ENCODE results near the gene IL21R. TPM values are rescaled to one million over a fixed set of nuclear protein-coding genes. Genes with fewer than 3 reads are reported as not detected.

Gene IL21R
- total and polyA plus RNA-seq, 2 donors (not counting 1 experiment from before 2014, with no cell fraction given): 28.5 to 32.1 TPM

DNA sequence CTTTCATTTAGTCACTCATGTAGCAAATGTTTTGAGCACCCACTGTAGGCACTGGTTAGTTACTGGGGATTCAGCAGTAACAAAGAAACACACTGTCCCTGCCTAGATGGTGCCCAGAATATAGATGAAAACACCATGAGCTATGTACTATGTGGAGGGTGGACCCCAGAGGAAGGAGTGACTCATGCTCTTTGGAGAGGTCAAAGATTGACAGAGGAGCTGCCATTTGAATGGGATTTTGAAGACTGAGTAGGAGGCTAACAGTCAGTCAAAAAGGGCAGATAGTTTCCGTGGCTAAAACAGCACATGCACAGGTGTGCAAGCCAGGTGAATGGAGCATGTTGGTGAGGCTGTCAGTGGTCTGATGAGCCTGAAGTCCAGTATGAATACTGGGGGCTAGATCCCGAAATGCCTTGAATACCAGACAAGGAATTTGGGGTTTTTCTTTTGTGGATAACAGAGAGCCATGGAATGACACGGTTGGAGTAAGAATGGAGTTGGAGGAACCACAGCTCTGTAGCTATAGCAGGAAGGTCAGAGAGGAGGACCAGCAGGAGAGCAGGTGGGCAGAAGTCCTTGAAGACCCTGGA lies 6.1 kb downstream of the IL21R start:
- Histone ChIP-seq H3K79me2 (ENCODE audit: control insufficient read depth, insufficient read depth, low read length) (peaks cover 98% of the 10 kb centered on the region), H3K4me2 (replicated peaks; ENCODE audit: low read depth, low read length, poor library complexity, severe bottlenecking) (peak overlapping the region; percentile 20), H3K4me3 (ENCODE audit: control extremely low read depth in 1 of 5, extremely low read depth in 1 of 5, insufficient read depth in 1 of 5, low read depth in 2 of 5, low read length in 4 of 5) (no peak overlapping the region), H3K27ac (ENCODE audit: low read length in 2 of 2) (peak overlapping the region; percentile 46 to 64), H3K4me1 (ENCODE audit: control insufficient read depth in 2 of 2, insufficient read depth in 2 of 2, low read length in 2 of 2) (peaks cover 63 to 72% of the 10 kb centered on the region in 2 donors), H3K9ac (ENCODE audit: low read length) (peak overlapping the region; percentile 21), H3K9me3 (ENCODE audit: control extremely low read depth in 1 of 3, control insufficient read depth in 2 of 3, insufficient read depth in 1 of 3, low read length in 2 of 3) (peaks cover 3 to 5% (median 4%) of the 10 kb centered on the region in 3 donors), H4K20me1 (ENCODE audit: control insufficient read depth, insufficient read depth, low read length, poor library complexity, severe bottlenecking) (peaks cover 43% of the 10 kb centered on the region), H2AFZ (ENCODE audit: insufficient read depth, low read depth, low read length, poor library complexity, severe bottlenecking) (no peak overlapping the region), H3K36me3 (replicated peaks in 1 of 2; ENCODE audit: control extremely low read depth in 1 of 2, control insufficient read depth in 1 of 2, extremely low read depth in 1 of 2, insufficient read depth in 2 of 2, low read length in 1 of 2) (peaks cover 3 to 21% of the 10 kb centered on the region in 2 experiments), H3K27me3 (replicated peaks in 1 of 4; ENCODE audit: control extremely low read depth in 1 of 4, control insufficient read depth in 3 of 4, insufficient read depth in 4 of 4, low read length in 3 of 4) (no peaks in the 10 kb centered on the region)
- ATAC-seq (ENCODE audit: low read depth) (peak; percentile 36), DNase-seq (peak; percentile 38)
- Mint-ChIP-seq H3K4me3 (peak overlapping the region; percentile 73), H3K4me1 (peaks cover 80% of the 10 kb centered on the region), H3K27ac (peak overlapping the region; percentile 86), H3K9me3 (ENCODE audit: insufficient read depth) (no peaks in the 10 kb centered on the region), H3K27me3 (no peaks in the 10 kb centered on the region)
- no peak for TF ChIP-seq CTCF (IDR thresholded peaks at IDR 0.05)
- intact Hi-C loops (cut with micrococcal nuclease): loop anchor here (10.0 kb wide), 1 partner anchor 93 kb away; the partner anchor contains the start of gene IL4R
- 45% methylated on average over 3 of the region's 3 CpGs for WGBS (ENCODE audit: insufficient coverage)
- ChIA-PET POLR2A (interaction anchor here (0.6 to 1.1 kb wide), 6 partner anchors 9 to 42 kb away, joined by 3 to 7 read pairs (median 3); no protein-coding TSS in a partner anchor), CTCF (interaction anchor here (0.5 to 2.1 kb wide), 10 partner anchors 13 to 173 kb away, joined by 3 to 9 read pairs (median 4); no protein-coding TSS in a partner anchor)

DNA sequence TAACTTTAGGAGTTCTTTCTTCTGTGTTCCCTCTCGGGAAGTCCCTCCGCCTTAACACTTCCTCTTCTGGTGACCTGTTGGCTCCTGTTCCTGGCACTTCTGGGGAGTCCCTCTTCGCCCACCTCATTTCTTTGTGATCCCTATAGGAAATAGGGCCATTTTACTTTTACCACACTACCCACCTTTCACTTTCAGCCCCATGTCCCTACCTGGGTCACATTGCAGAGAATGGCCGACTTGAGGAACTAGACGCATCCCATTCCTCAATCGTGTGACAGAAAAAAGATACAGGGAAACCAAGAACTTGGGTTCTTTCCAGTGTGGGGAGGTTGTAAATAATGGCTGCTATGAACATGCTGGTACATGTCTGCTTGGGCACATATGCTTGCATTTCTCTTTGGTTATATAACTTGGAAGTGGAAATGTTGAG lies 6.6 kb downstream of the IL21R start:
- no peak overlapping the region for H2AFZ ChIP-seq (ENCODE audit: insufficient read depth, low read depth, low read length, poor library complexity, severe bottlenecking)
- Mint-ChIP-seq H3K9me3 (ENCODE audit: insufficient read depth) (no peaks in the 10 kb centered on the region), H3K27me3 (no peaks in the 10 kb centered on the region), H3K27ac (peak overlapping the region; percentile 86), H3K4me1 (peaks cover 80% of the 10 kb centered on the region), H3K4me3 (peak overlapping the region; percentile 73)
- no peak for TF ChIP-seq EZH2 (IDR thresholded peaks at IDR 0.05; ENCODE audit: borderline replicate concordance, insufficient read depth, low read depth, low read length, poor library complexity, severe bottlenecking)
- no peak for TF ChIP-seq CTCF (IDR thresholded peaks at IDR 0.05)
- H3K9ac ChIP-seq (ENCODE audit: low read length): peak overlapping the region; percentile 2
- H3K27ac ChIP-seq (ENCODE audit: low read length in 2 of 2): peak overlapping the region; percentile 49 to 64
- intact Hi-C loops (cut with micrococcal nuclease): loop anchor here (10.0 kb wide), 1 partner anchor 94 kb away; the partner anchor contains the start of gene IL4R
- peak overlapping the region; percentile 20 for H3K4me2 ChIP-seq (replicated peaks; ENCODE audit: low read depth, low read length, poor library complexity, severe bottlenecking)
- peak; percentile 61 for DNase-seq
- no peak overlapping the region for H3K4me3 ChIP-seq (ENCODE audit: control extremely low read depth in 1 of 5, extremely low read depth in 1 of 5, insufficient read depth in 1 of 5, low read depth in 2 of 5, low read length in 4 of 5)
- ChIA-PET POLR2A (interaction anchor here (1.1 kb wide), 1 partner anchor 27 kb away, joined by 3 read pairs; no protein-coding TSS in a partner anchor), CTCF (interaction anchor here (0.9 to 1.9 kb wide), 5 partner anchors 13 to 133 kb away, joined by 3 to 6 read pairs (median 4); no protein-coding TSS in a partner anchor)
- peaks cover 6 to 21% of the 10 kb centered on the region in 2 experiments for H3K36me3 ChIP-seq (replicated peaks in 1 of 2; ENCODE audit: control extremely low read depth in 1 of 2, control insufficient read depth in 1 of 2, extremely low read depth in 1 of 2, insufficient read depth in 2 of 2, low read length in 1 of 2)
- H3K27me3 ChIP-seq (replicated peaks in 1 of 4; ENCODE audit: control extremely low read depth in 1 of 4, control insufficient read depth in 3 of 4, insufficient read depth in 4 of 4, low read length in 3 of 4): no peaks in the 10 kb centered on the region
- WGBS (ENCODE audit: insufficient coverage): 59% methylated on average over 4 of the region's 6 CpGs
- H4K20me1 ChIP-seq (ENCODE audit: control insufficient read depth, insufficient read depth, low read length, poor library complexity, severe bottlenecking): peaks cover 41% of the 10 kb centered on the region
- peaks cover 58 to 75% of the 10 kb centered on the region in 2 donors for H3K4me1 ChIP-seq (ENCODE audit: control insufficient read depth in 2 of 2, insufficient read depth in 2 of 2, low read length in 2 of 2)
- H3K79me2 ChIP-seq (ENCODE audit: control insufficient read depth, insufficient read depth, low read length): peaks cover 98% of the 10 kb centered on the region
- peaks cover 3 to 5% (median 4%) of the 10 kb centered on the region in 3 donors for H3K9me3 ChIP-seq (ENCODE audit: control extremely low read depth in 1 of 3, control insufficient read depth in 2 of 3, insufficient read depth in 1 of 3, low read length in 2 of 3)
- ATAC-seq (ENCODE audit: low read depth): peak; percentile 21
